Measurements from ENCODE around the gene KIRREL3. TPM values are rescaled to one million over a fixed set of nuclear protein-coding genes. Genes with fewer than 3 reads are reported as not detected.
A peak's percentile ranks its signal among the peaks of the same experiment; 100 is the strongest.

KIRREL3 gene
- polyA plus RNA-seq, 1 experiment, result 2.3 TPM

GRCh38 chr11:127017482-127017881, 16.9 kb upstream of the KIRREL3 start:
- POLR2A ChIA-PET, result no interaction called here
- H3K4me3 ChIP-seq (ENCODE audit: low read depth, low read length), result no peak overlapping the region
- no peaks in the 10 kb centered on the region for H3K9me3 ChIP-seq (ENCODE audit: control insufficient read depth, insufficient read depth, low read length)
- no peak overlapping the region for H3K27ac ChIP-seq (ENCODE audit: low read depth, low read length)
- DNase-seq (ENCODE audit: low read depth, low spot score), result peak; percentile 60
- peaks cover 4% of the 10 kb centered on the region for H3K27me3 ChIP-seq (ENCODE audit: control insufficient read depth, insufficient read depth, low read length)
- peak; percentile 74 for TF ChIP-seq CTCF (IDR thresholded peaks at IDR 0.05; ENCODE audit: low read depth, low read length)
- CTCF ChIA-PET, result interaction anchor here (0.7 to 2.5 kb wide), 6 partner anchors 10 to 411 kb away, joined by 3 to 13 read pairs (median 4); no protein-coding TSS in a partner anchor

GRCh38 chr11:127013550-127013949, 13.0 kb upstream of the KIRREL3 start:
- ChIA-PET POLR2A (no interaction called here), CTCF (no interaction called here)
- DNase-seq (ENCODE audit: low read depth, low spot score), result no peak
- no peak for TF ChIP-seq CTCF (IDR thresholded peaks at IDR 0.05; ENCODE audit: low read depth, low read length)
- H3K9me3 ChIP-seq (ENCODE audit: control insufficient read depth, insufficient read depth, low read length), result no peaks in the 10 kb centered on the region
- H3K4me3 ChIP-seq (ENCODE audit: low read depth, low read length), result no peak overlapping the region
- peaks cover 7% of the 10 kb centered on the region for H3K27me3 ChIP-seq (ENCODE audit: control insufficient read depth, insufficient read depth, low read length)
- no peak overlapping the region for H3K27ac ChIP-seq (ENCODE audit: low read depth, low read length)

- POLR2A ChIA-PET, result no interaction called here
- TF ChIP-seq CTCF (IDR thresholded peaks at IDR 0.05; ENCODE audit: low read depth, low read length), result no peak
- Histone ChIP-seq H3K27ac (ENCODE audit: low read depth, low read length) (no peak overlapping the region), H3K9me3 (ENCODE audit: control insufficient read depth, insufficient read depth, low read length) (no peaks in the 10 kb centered on the region; the same call in 1 of the 2 replicates), H3K27me3 (ENCODE audit: control insufficient read depth, insufficient read depth, low read length) (peaks cover 7% of the 10 kb centered on the region), H3K4me3 (ENCODE audit: low read depth, low read length) (no peak overlapping the region)
- CTCF ChIA-PET, result interaction anchor here (1.1 kb wide), 1 partner anchor 16 kb away, joined by 3 read pairs; no protein-coding TSS in a partner anchor
- no peak for DNase-seq (ENCODE audit: low read depth, low spot score)
Observed at GRCh38 chr11:127006311-127006710, 5.7 kb upstream of the KIRREL3 start.

GRCh38 chr11:127003260-127003981, 2.9 kb upstream of the KIRREL3 start:
- peak; percentile 49 for TF ChIP-seq CTCF (IDR thresholded peaks at IDR 0.05; ENCODE audit: low read depth, low read length)
- ChIA-PET CTCF (interaction anchor here (1.3 to 1.7 kb wide), 8 partner anchors 12 to 523 kb away, joined by 3 to 8 read pairs (median 4); no protein-coding TSS in a partner anchor), POLR2A (no interaction called here)
- peak overlapping the region; percentile 57 for H3K4me3 ChIP-seq (ENCODE audit: low read depth, low read length)
- H3K9me3 ChIP-seq (ENCODE audit: control insufficient read depth, insufficient read depth, low read length), result no peaks in the 10 kb centered on the region; the same call in 1 of the 2 replicates
- H3K27ac ChIP-seq (ENCODE audit: low read depth, low read length), result peak overlapping the region; percentile 11
- H3K27me3 ChIP-seq (ENCODE audit: control insufficient read depth, insufficient read depth, low read length), result no peaks in the 10 kb centered on the region
- DNase-seq (ENCODE audit: low read depth, low spot score), result no peak

- Histone ChIP-seq H3K9me3 (ENCODE audit: control insufficient read depth, insufficient read depth, low read length) (no peaks in the 10 kb centered on the region; the same call in 1 of the 2 replicates), H3K4me3 (ENCODE audit: low read depth, low read length) (peak overlapping the region; percentile 57), H3K27ac (ENCODE audit: low read depth, low read length) (no peak overlapping the region), H3K27me3 (ENCODE audit: control insufficient read depth, insufficient read depth, low read length) (no peaks in the 10 kb centered on the region)
- DNase-seq (ENCODE audit: low read depth, low spot score), result no peak
- CTCF ChIA-PET, result interaction anchor here (1.1 to 1.7 kb wide), 8 partner anchors 11 to 522 kb away, joined by 3 to 8 read pairs (median 3); no protein-coding TSS in a partner anchor
- TF ChIP-seq CTCF (IDR thresholded peaks at IDR 0.05; ENCODE audit: low read depth, low read length), result no peak
- POLR2A ChIA-PET, result no interaction called here
Observed at GRCh38 chr11:127002669-127003259, 2.2 kb upstream of the KIRREL3 start.
